Astrocyte (in vitro differentiated cells and primary cell): ENCODE measurements around the gene EFS. TPM values are rescaled to one million over a fixed set of nuclear protein-coding genes. Genes with fewer than 3 reads are reported as not detected.

Experiments
- DNase-seq: peaks from one replicate; pipeline ENCODE4 v3.0.0-alpha.2; 2010; ENCODE audit warnings: low read depth
- FAIRE-seq: peaks from 2 replicates; lab custom pipeline; 2011; peaks lifted over from hg19 to GRCh38; lab: Jason Lieb, UNC
- H2AFZ ChIP-seq: 2 replicates; pipeline ENCODE4 v1.6.0; 2012; ENCODE audit warnings: low read depth, low read length, inconsistent platforms
- H3K27ac ChIP-seq: 2 replicates; pipeline ENCODE4 v1.5.1; 2011; ENCODE audit warnings: low read depth, low read length, inconsistent platforms
- H3K27me3 ChIP-seq: 2 replicates; pipeline ENCODE4 v1.6.0; 2011; ENCODE audit warnings: low read length, inconsistent platforms; ENCODE audit not compliant: insufficient read depth
- H3K36me3 ChIP-seq: 2 replicates; pipeline ENCODE4 v1.5.1; 2011; ENCODE audit warnings: low read length, inconsistent platforms; ENCODE audit not compliant: insufficient read depth
- H3K4me1 ChIP-seq: 2 replicates; pipeline ENCODE4 v1.5.1; 2011; ENCODE audit warnings: low read length, inconsistent platforms; ENCODE audit not compliant: insufficient read depth
- H3K4me2 ChIP-seq: 2 replicates; pipeline ENCODE4 v1.6.0; 2012; ENCODE audit warnings: low read length, inconsistent platforms
- H3K4me3 ChIP-seq: 2 replicates; pipeline ENCODE4 v1.5.1; 2011; ENCODE audit warnings: low read depth, mild to moderate bottlenecking, low read length, inconsistent platforms; ENCODE audit not compliant: insufficient read depth
- H3K79me2 ChIP-seq: 2 replicates; pipeline ENCODE4 v1.6.0; 2012; ENCODE audit warnings: mild to moderate bottlenecking, low read length, inconsistent platforms; ENCODE audit not compliant: insufficient read depth
- H3K9ac ChIP-seq: 2 replicates; pipeline ENCODE4 v1.6.0; 2012; ENCODE audit warnings: mild to moderate bottlenecking, low read length, inconsistent platforms
- H3K9me3 ChIP-seq: 2 replicates; pipeline ENCODE4 v1.5.1; 2012; ENCODE audit warnings: low read depth, mild to moderate bottlenecking, low read length, inconsistent platforms; ENCODE audit not compliant: insufficient read depth
- H4K20me1 ChIP-seq: 2 replicates; pipeline ENCODE4 v1.6.0; 2012; ENCODE audit warnings: low read length, inconsistent platforms; ENCODE audit not compliant: insufficient read depth
- H3K27ac Mint-ChIP-seq: one replicate; pipeline ENCODE4 v1.8.0; 2021; ENCODE audit warnings: mild to moderate bottlenecking, mixed read lengths; ENCODE audit not compliant: unreplicated experiment
- H3K27me3 Mint-ChIP-seq: one replicate; pipeline ENCODE4 v1.8.0; 2021; ENCODE audit warnings: low read depth, mixed read lengths; ENCODE audit not compliant: unreplicated experiment
- H3K36me3 Mint-ChIP-seq: one replicate; pipeline ENCODE4 v1.8.0; 2021; ENCODE audit warnings: low read depth, mixed read lengths; ENCODE audit not compliant: unreplicated experiment
- H3K4me1 Mint-ChIP-seq: one replicate; pipeline ENCODE4 v1.8.0; 2021; ENCODE audit warnings: low read depth, mixed read lengths; ENCODE audit not compliant: unreplicated experiment
- H3K4me3 Mint-ChIP-seq: one replicate; pipeline ENCODE4 v1.8.0; 2021; ENCODE audit warnings: mild to moderate bottlenecking, moderate library complexity, mixed read lengths; ENCODE audit not compliant: unreplicated experiment
- H3K9me3 Mint-ChIP-seq: one replicate; pipeline ENCODE4 v1.8.0; 2021; ENCODE audit warnings: mild to moderate bottlenecking, mixed read lengths; ENCODE audit not compliant: unreplicated experiment
- EZH2 ChIP-seq: IDR thresholded peaks from 2 replicates; pipeline ENCODE4 v1.6.1; 2012; ENCODE audit warnings: mild to moderate bottlenecking, low read length, inconsistent platforms; ENCODE audit not compliant: insufficient read depth
- total RNA-seq: library from RNA; stranded (reverse); gene quantifications from 2 replicates; pipeline ENCODE4 v1.2.1, GENCODE V29; 2021
- TF ChIP-seq, protein P1 (sequence below): IDR thresholded peaks from 2 replicates; pipeline ENCODE4 v1.5.1; 2011; ENCODE audit warnings: low read depth, mild to moderate bottlenecking, inconsistent platforms, low read length, moderate library complexity; ENCODE audit not compliant: insufficient read depth

The EFS gene
- total RNA-seq, 1 donor from 2014 or later: 6.5 TPM

DNA sequence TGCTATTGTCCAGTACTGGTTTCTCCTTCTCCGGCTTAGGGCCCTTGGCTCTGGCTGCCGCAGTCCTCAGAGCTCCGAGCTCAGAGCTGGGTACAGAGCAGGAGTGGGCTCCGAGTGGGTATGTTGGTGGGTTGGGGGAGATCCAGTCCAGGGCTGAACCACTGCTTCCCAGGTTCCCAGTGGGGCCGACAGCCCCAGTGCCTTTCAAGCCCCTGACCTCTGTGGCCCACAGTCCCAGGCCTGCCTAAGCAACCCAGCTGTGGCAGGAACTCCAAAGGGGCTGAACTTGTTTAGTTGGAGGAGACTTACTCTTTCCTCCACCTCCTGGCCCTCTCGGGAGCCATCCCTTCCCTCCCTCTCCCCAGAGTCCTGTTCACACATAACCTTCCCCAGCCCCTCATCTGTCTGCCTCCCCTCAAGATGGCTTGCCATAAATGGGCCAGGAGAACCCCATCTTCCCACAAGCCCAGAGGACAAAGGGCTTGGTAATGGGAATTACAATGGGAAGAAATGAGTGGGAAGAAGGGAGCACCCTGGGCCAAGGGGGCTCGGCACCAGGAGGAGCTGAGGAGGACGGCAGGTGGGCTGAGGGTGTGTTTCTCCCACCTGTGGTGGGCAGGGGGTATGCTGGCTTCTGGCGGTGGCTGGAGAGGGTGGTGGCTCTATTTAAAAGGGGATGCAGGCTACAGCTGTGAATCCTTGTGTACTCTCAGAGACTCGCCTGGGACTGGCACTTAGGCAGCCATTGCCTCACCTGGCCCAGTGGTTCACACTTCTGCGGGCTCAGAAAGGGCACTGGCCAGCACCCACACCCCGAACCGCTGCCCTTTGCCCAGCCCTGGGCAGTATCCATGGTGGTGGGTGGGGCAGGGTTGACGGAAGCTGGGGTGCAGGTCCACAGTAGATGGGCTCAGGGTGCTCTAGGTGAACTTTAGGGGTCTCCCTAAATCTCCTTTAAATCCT, 46.9 kb upstream of the EFS start:
- no peaks in the 10 kb centered on the region for H3K9me3 ChIP-seq
- Mint-ChIP-seq H3K27me3 (peaks cover 68% of the 10 kb centered on the region), H3K36me3 (no peaks in the 10 kb centered on the region), H3K9me3 (peaks cover 2% of the 10 kb centered on the region), H3K4me3 (no peak overlapping the region), H3K4me1 (no peaks in the 10 kb centered on the region), H3K27ac (no peak overlapping the region)
- no peak for FAIRE-seq
- H3K27me3 ChIP-seq: no peaks in the 10 kb centered on the region
- no peak overlapping the region for H3K27ac ChIP-seq
- no peak overlapping the region for H3K4me3 ChIP-seq
- H3K4me2 ChIP-seq: no peak overlapping the region
- H3K4me1 ChIP-seq: no peaks in the 10 kb centered on the region
- H3K36me3 ChIP-seq: no peaks in the 10 kb centered on the region
- H2AFZ ChIP-seq: no peak overlapping the region
- DNase-seq: no peak
- TF ChIP-seq, protein P1, sequence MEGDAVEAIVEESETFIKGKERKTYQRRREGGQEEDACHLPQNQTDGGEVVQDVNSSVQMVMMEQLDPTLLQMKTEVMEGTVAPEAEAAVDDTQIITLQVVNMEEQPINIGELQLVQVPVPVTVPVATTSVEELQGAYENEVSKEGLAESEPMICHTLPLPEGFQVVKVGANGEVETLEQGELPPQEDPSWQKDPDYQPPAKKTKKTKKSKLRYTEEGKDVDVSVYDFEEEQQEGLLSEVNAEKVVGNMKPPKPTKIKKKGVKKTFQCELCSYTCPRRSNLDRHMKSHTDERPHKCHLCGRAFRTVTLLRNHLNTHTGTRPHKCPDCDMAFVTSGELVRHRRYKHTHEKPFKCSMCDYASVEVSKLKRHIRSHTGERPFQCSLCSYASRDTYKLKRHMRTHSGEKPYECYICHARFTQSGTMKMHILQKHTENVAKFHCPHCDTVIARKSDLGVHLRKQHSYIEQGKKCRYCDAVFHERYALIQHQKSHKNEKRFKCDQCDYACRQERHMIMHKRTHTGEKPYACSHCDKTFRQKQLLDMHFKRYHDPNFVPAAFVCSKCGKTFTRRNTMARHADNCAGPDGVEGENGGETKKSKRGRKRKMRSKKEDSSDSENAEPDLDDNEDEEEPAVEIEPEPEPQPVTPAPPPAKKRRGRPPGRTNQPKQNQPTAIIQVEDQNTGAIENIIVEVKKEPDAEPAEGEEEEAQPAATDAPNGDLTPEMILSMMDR: no peak
- TF ChIP-seq EZH2: no peak
- H3K9ac ChIP-seq: no peak overlapping the region
- H4K20me1 ChIP-seq: no peaks in the 10 kb centered on the region
- no peaks in the 10 kb centered on the region for H3K79me2 ChIP-seq

DNA sequence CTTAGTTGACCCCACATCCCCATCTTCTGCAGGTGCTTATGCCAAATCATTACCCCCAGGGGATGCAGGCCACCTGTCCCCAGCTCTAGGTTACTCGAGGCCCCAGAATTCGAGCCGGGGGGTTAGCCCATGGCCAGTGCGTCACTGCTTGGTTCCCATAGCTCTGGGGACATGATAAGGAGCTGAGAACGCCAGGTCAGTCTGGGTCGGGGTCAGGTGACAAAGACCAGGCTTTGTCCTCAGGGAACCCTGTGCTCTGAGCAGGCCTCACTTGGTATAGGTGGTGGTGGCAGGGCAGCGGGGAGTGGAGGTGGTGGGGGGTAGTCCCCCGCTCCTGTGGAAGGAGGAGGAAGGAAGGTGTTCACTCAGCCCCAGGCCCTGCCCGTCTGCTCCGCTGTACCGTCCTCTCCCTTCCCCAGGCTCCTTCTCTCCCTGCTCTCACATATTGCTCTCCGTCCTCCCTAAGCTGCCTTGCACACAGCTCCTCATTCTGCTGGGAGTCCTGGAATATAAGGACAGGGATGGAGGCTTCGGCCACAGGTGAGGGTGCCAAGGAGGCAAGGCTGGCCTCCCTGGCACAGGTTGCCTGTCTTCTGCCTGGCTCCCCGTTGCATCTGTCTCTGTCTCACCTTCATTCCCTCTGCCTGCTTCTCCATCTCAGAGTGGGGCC, 45.1 kb upstream of the EFS start:
- H3K27me3 Mint-ChIP-seq: peaks cover 66% of the 10 kb centered on the region
- no peaks in the 10 kb centered on the region for H3K4me1 Mint-ChIP-seq
- H3K27ac Mint-ChIP-seq: no peak overlapping the region

More for the DNA sequence above, 45.1 kb upstream of the EFS start:
- Histone ChIP-seq H3K4me2 (no peak overlapping the region), H3K36me3 (no peaks in the 10 kb centered on the region), H3K9me3 (no peaks in the 10 kb centered on the region), H3K27ac (no peak overlapping the region), H4K20me1 (no peaks in the 10 kb centered on the region), H3K4me3 (no peak overlapping the region), H3K27me3 (no peaks in the 10 kb centered on the region), H3K79me2 (no peaks in the 10 kb centered on the region), H2AFZ (no peak overlapping the region), H3K9ac (no peak overlapping the region), H3K4me1 (no peaks in the 10 kb centered on the region)
- no peak for TF ChIP-seq EZH2
- TF ChIP-seq, protein P1: no peak
- no peaks in the 10 kb centered on the region for H3K36me3 Mint-ChIP-seq
- FAIRE-seq (no peak), DNase-seq (no peak)
- H3K9me3 Mint-ChIP-seq: peaks cover 4% of the 10 kb centered on the region
- no peak overlapping the region for H3K4me3 Mint-ChIP-seq
